Measurements from ENCODE around the gene STIP1. TPM values are rescaled to one million over a fixed set of nuclear protein-coding genes. Genes with fewer than 3 reads are reported as not detected.
A peak's percentile ranks its signal among the peaks of the same experiment; 100 is the strongest.

STIP1 gene
- total RNA-seq, 1 experiment from 2014 or later: 171 TPM

GRCh38 chr11:64224891-64225607 lies 39.1 kb downstream of the STIP1 start:
- H3K4me3 Mint-ChIP-seq (ENCODE audit: unreplicated experiment): peak overlapping the region; percentile 80
- no peaks in the 10 kb centered on the region for H3K27me3 Mint-ChIP-seq (ENCODE audit: insufficient read depth, unreplicated experiment)
- H3K4me1 Mint-ChIP-seq (ENCODE audit: insufficient read depth, unreplicated experiment): peaks cover 8% of the 10 kb centered on the region
- CTCF ChIA-PET: interaction anchor here (0.6 to 4.7 kb wide), 5 partner anchors 9 to 132 kb away, joined by 3 to 22 read pairs (median 3); no protein-coding TSS in a partner anchor
- H3K27ac Mint-ChIP-seq (ENCODE audit: low read depth, unreplicated experiment): no peak overlapping the region
- no peak for DNase-seq (ENCODE audit: unreplicated experiment)
- BruUV-seq (replicated peaks): no TSS peak
- no peaks in the 10 kb centered on the region for H3K9me3 Mint-ChIP-seq (ENCODE audit: unreplicated experiment)
- POLR2A ChIA-PET: interaction anchor here (0.8 to 11.9 kb wide), 7 partner anchors 11 to 93 kb away, joined by 3 to 122 read pairs (median 3); partner anchors contain the start of genes FKBP2, PPP1R14B, PRDX5 and TRMT112
- TF ChIP-seq CTCF (IDR thresholded peaks at IDR 0.05; ENCODE audit: unreplicated experiment): no peak
- intact Hi-C loops (cut with micrococcal nuclease): no loop called here
- H3K36me3 Mint-ChIP-seq (ENCODE audit: insufficient read depth, unreplicated experiment): peaks cover 6% of the 10 kb centered on the region

DNA sequence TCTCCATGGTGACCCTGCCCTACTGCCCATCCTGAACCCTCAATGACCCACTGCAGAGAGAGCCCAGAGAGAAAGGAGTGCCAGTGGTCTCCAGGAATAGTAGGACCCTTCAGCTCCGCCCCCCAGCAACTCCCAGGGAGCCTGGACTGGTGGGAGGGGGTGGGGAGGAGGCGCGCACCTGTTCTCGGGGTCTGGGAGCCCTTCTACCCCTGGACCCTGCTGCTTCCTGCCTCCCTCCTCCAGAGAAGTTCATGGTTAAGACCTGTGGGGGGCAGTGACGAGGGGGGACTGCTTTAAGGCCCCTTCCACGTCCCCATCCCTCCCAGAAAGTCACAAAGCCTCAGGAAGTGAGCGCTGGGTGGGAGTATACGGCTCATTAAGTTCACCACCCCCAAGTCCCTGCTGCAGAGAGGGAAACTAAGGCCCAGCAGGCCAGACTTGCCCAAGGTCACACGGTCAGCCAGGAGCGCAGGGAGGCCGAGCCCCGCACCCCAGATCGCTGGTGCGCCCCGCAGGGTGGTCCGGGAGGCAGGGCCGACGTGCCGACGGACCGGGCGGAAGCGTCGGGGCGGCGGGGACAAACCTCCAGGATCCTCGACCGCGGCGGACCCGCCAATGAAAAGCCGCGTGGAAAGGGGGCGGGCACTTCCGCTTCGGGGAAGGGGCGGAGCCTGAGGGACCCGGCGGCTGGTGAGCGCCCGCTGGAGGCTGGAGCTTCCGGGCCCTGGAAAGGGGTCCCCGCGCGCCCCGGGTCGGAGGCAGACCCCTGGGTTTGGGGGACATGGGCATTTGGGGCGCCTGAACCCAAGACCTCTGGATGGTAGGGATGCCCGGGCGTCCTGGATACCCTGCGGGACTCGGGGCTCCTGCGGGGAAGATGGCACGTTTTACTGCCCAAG lies 39.9 kb downstream of the STIP1 start, which contains the start of the genes NUDT22 and TRPT1:
Gene NUDT22, plus strand, starts transcription at position 667 of the 899 bp plus-strand sequence. CDS start 379 bp downstream, outside the sequence.
Gene TRPT1, minus strand, starts transcription at position 579 of the 899 bp plus-strand sequence. Its CDS starts 326 bp downstream, at position 253.
- Mint-ChIP-seq H3K27me3 (ENCODE audit: insufficient read depth, unreplicated experiment) (no peaks in the 10 kb centered on the region), H3K9me3 (ENCODE audit: unreplicated experiment) (no peaks in the 10 kb centered on the region), H3K4me3 (ENCODE audit: unreplicated experiment) (peak within 1 kb of the TSS; percentile 80), H3K36me3 (ENCODE audit: insufficient read depth, unreplicated experiment) (peaks cover 6% of the 10 kb centered on the region), H3K27ac (ENCODE audit: low read depth, unreplicated experiment) (peak within 1 kb of the TSS; percentile 80), H3K4me1 (ENCODE audit: insufficient read depth, unreplicated experiment) (peaks cover 8% of the 10 kb centered on the region)
- peak; percentile 79 for DNase-seq (ENCODE audit: unreplicated experiment)
- peak; percentile 31 for TF ChIP-seq CTCF (IDR thresholded peaks at IDR 0.05; ENCODE audit: unreplicated experiment)
- intact Hi-C loops (cut with micrococcal nuclease): loop anchor here (2.0 kb wide), 1 partner anchor 39 kb away; the partner anchor contains the start of gene STIP1
- BruUV-seq (replicated peaks): TSS peak; percentile 46
- ChIA-PET POLR2A (interaction anchor here (0.9 to 11.9 kb wide), 23 partner anchors 9 to 1499 kb away, joined by 3 to 122 read pairs (median 4); partner anchors contain the start of genes BAD, ESRRA, FKBP2 and HNRNPUL2), CTCF (interaction anchor here (0.8 to 4.7 kb wide), 6 partner anchors 9 to 77 kb away, joined by 3 to 22 read pairs (median 4); no protein-coding TSS in a partner anchor)

DNA sequence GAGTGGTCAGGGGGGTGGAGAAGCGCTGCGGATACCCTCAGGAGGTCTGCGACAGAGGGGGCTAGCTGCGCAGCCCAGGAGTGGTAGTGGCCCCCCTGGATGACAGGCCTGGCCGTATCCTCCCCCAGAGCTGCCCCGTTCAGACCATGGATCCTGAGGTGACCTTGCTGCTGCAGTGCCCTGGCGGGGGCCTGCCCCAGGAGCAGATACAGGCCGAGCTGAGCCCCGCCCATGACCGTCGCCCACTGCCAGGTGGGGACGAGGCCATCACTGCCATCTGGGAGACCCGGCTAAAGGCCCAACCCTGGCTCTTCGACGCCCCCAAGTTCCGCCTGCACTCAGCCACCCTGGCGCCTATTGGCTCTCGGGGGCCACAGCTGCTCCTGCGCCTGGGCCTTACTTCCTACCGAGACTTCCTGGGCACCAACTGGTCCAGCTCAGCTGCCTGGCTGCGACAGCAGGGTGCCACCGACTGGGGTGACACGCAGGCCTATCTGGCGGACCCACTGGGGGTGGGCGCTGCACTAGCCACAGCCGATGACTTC lies 40.6 kb downstream of the STIP1 start:
- TSS peak; percentile 63 for BruUV-seq (replicated peaks)
- DNase-seq (ENCODE audit: unreplicated experiment): no peak
- no peaks in the 10 kb centered on the region for H3K27me3 Mint-ChIP-seq (ENCODE audit: insufficient read depth, unreplicated experiment)
- no peak for TF ChIP-seq CTCF (IDR thresholded peaks at IDR 0.05; ENCODE audit: unreplicated experiment)
- POLR2A ChIA-PET: interaction anchor here (0.9 to 11.9 kb wide), 20 partner anchors 9 to 1499 kb away, joined by 3 to 122 read pairs (median 4); partner anchors contain the start of genes BAD, ESRRA, FKBP2 and HNRNPUL2
- intact Hi-C loops (cut with micrococcal nuclease): loop anchor here (2.0 kb wide), 1 partner anchor 40 kb away; the partner anchor contains the start of gene STIP1
- CTCF ChIA-PET: interaction anchor here (0.8 to 4.7 kb wide), 8 partner anchors 15 to 105 kb away, joined by 3 to 22 read pairs (median 4); partner anchors contain the start of genes CATSPERZ and STIP1
- H3K4me1 Mint-ChIP-seq (ENCODE audit: insufficient read depth, unreplicated experiment): peaks cover 8% of the 10 kb centered on the region
- H3K9me3 Mint-ChIP-seq (ENCODE audit: unreplicated experiment): no peaks in the 10 kb centered on the region
- H3K36me3 Mint-ChIP-seq (ENCODE audit: insufficient read depth, unreplicated experiment): peaks cover 6% of the 10 kb centered on the region
- H3K4me3 Mint-ChIP-seq (ENCODE audit: unreplicated experiment): peak overlapping the region; percentile 80
- H3K27ac Mint-ChIP-seq (ENCODE audit: low read depth, unreplicated experiment): peak overlapping the region; percentile 80

Data from MCF 10A (cell line).